Glomerular visceral epithelial cell (primary cell): ENCODE data around the gene PDCD4.
"Not testable (repeated sequence)": the region's sequence is repeated elsewhere in the genome, so short reads cannot be mapped to it uniquely, and the experiment has no call there.

ENCODE experiments used
- DNase-seq: peaks from one replicate; pipeline ENCODE4 v3.0.0-alpha.2; 2016; ENCODE audit errors: extremely low spot score

PDCD4 gene

GRCh38 chr10:110861476-110861875, 10.3 kb upstream of the PDCD4 start:
- DNase-seq = no peak

GRCh38 chr10:110861930-110862649, 9.6 kb upstream of the PDCD4 start:
- no peak for DNase-seq

GRCh38 chr10:110862961-110863360, 8.8 kb upstream of the PDCD4 start:
- DNase-seq = no peak

GRCh38 chr10:110863361-110863760, 8.4 kb upstream of the PDCD4 start:
- DNase-seq = no peak

GRCh38 chr10:110863956-110864355, 7.8 kb upstream of the PDCD4 start:
- DNase-seq = no peak

- no peak for DNase-seq
Observed at GRCh38 chr10:110864662-110865140, 7.0 kb upstream of the PDCD4 start.

- DNase-seq = peak; percentile 10
Observed at GRCh38 chr10:110865186-110865808, 6.4 kb upstream of the PDCD4 start.

GRCh38 chr10:110865809-110866482, 5.8 kb upstream of the PDCD4 start:
- no peak for DNase-seq

GRCh38 chr10:110867011-110867806, 4.5 kb upstream of the PDCD4 start:
- not testable (repeated sequence) for DNase-seq

GRCh38 chr10:110867807-110868465, 3.8 kb upstream of the PDCD4 start:
- DNase-seq = no peak

- no peak for DNase-seq
Observed at GRCh38 chr10:110868981-110869380, 2.7 kb upstream of the PDCD4 start.

- DNase-seq = no peak
Observed at GRCh38 chr10:110870823-110871297, 868 bp upstream of the PDCD4 start.

GRCh38 chr10:110872145-110872983, 636 bp downstream of the PDCD4 start:
- DNase-seq = peak; percentile 73

- no peak for DNase-seq
Observed at GRCh38 chr10:110872984-110873923, 1.5 kb downstream of the PDCD4 start.

GRCh38 chr10:110873951-110874350, 2.2 kb downstream of the PDCD4 start:
- DNase-seq = no peak

- DNase-seq = no peak
Observed at GRCh38 chr10:110876000-110876399, 4.3 kb downstream of the PDCD4 start.

- DNase-seq = no peak
Observed at GRCh38 chr10:110876788-110877187, 5.1 kb downstream of the PDCD4 start.

GRCh38 chr10:110880012-110880411, 8.3 kb downstream of the PDCD4 start:
- DNase-seq = no peak

- no peak for DNase-seq
Observed at GRCh38 chr10:110881247-110881646, 9.5 kb downstream of the PDCD4 start.
